HG02759 (cell line): ENCODE measurements around the gene SPATA17.
"Not testable (repeated sequence)": the region's sequence is repeated elsewhere in the genome, so short reads cannot be mapped to it uniquely, and the experiment has no call there.

Source experiments
- ATAC-seq: cut with Tn5 transposase; IDR thresholded peaks from one replicate; pipeline ENCODE4 v1.9.1; 2021; ENCODE audit warnings: mild to moderate bottlenecking, moderate library complexity; ENCODE audit not compliant: unreplicated experiment

Gene SPATA17

DNA sequence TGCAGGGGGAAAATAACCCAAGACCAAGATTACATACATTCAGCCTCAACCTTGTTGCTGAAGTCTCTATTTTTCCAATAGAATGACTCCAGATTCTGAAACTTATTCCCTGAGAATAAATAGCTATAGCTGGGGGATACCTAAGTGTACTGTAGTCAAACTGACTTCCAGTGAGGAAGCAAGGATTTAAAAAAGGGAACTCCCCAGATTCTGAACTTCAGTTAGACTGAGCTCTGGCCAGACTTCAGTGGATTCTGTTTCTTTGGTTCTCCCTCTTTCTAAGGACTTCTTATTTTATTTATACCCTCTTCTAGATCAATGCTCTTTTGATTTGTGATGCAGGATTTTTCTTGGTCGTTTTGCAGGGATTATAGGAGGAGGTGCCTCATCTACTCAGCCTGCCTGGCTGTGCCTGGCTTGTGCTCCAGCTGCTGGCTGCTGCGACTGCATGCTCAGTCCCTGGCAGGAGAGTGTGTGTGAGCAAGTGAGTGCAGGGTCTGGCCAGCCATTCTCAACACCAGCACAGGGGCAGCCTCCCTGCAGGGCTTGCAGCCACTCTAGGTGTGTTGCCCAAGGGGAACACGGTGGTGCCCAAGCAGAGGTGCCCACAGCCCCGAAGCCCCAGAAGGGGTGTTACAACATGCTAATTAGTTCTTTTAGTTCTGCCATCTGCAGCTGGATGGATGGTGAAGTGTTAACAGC is 43.0 kb downstream of the SPATA17 start:
- no peak for ATAC-seq

DNA sequence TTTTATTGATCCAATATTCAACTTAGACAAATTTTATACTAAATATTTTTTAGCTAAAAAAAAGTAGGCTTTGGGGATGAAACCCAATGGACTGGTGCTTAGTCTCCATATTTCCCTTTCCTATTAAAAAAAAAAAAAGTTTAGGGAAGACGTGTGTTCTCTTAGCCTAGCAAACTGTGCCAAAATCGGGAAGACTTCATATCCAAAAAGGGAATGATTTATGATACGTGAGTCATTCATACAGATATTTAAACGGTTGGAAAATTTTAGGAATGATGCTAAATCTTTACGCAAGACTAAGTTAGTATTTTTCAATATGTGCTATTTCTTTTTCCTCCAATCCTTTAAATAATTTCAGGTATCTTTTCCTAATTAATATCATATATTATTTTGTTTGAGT is 50.7 kb downstream of the SPATA17 start:
- no peak for ATAC-seq

DNA sequence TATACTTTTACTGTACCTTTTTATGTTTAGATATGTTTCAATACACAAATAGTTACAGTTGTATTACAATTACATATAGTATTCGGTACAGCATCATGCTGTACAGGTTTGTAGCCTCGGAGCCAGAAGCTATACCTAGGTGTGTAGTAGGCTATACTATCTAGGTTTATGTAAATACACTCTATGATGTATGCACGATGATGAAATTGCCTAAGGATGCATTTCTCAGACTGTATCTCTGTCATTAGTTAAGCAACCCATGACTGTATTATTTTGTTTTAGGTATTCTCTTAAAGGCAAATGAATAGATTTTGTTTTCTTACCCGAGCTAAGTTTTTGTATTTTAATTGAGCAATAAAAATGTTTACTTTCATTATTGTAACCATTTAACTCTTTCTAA is 56.4 kb downstream of the SPATA17 start:
- no peak for ATAC-seq

DNA sequence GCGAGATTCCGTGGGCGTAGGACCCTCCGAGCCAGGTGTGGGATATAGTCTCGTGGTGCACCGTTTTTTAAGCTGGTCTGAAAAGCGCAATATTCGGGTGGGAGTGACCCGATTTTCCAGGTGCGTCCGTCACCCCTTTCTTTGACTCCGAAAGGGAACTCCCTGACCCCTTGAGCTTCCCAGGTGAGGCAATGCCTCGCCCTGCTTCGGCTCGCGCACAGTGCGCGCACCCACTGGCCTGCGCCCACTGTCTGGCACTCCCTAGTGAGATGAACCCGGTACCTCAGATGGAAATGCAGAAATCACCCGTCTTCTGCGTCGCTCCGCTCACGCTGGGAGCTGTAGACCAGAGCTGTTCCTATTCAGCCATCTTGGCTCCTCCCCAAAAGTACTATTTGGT is 65.0 kb downstream of the SPATA17 start:
- ATAC-seq, result not testable (repeated sequence)

DNA sequence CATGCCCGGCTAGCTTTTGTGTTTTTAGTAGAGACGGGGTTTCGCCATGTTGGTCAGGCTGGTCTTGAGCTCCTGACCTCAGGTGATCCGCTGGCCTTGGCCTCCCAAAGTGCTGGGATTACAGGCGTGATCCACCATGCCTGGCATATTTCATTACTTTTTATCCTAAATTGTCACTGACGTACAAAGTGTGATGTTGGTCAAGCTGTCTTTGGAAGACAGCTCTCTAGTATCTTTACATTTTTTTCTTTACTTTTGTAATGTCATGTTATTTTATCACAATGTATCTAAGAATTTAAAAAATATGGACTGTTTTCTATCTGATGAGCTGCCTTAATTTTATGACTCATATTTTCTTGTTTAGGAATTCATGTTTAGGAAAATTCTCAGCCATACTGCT is 72.2 kb downstream of the SPATA17 start:
- no peak for ATAC-seq

DNA sequence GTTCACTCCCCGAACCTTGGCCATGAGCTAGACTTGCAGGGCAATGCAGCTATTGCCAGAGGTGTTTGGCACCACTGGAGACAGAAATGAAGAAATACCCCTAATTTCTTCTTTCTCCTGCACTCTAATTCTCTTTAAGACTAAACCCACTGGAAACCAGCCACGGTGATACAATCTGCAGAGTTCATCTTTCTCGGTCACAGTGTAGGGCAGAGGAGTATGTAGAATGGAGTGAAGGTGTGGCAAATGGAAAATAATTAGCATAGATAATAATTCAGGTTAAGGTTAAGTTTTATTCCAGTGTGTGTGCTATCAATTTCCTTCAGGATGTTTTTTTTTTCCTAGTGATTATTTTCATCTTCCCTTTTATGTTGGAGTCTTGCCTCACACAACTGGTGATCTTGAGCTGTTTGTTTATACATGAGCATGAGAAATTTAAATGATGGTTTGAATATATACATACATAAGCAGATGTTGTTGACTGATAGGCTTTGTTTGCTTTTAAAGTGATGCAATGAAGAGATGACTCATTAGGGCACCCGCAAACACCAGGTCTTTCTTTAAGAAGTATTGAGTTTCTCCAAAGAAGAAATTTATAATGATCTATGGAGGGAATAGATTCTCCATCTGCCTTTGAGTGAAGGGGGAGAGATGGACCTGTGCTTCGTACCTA is 81.9 kb downstream of the SPATA17 start:
- no peak for ATAC-seq

DNA sequence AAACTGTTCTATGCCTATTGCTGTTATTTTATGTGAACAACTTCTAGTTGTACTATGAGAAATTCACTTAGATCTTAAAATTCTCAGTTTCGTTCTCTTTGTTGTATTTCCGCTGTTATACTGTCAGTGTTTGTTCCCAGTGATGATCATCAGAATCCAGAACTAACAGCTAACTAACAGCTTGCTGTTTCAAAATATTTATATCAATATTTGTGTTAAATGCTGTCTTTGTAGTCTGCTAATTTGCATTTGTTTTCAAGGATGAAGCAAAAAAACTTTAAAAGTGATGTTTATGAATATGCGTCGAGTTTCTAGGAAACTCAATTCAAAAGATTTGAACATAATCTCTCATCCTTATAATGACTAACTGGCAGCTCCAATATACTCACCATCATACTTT is 84.5 kb downstream of the SPATA17 start:
- ATAC-seq, result no peak

DNA sequence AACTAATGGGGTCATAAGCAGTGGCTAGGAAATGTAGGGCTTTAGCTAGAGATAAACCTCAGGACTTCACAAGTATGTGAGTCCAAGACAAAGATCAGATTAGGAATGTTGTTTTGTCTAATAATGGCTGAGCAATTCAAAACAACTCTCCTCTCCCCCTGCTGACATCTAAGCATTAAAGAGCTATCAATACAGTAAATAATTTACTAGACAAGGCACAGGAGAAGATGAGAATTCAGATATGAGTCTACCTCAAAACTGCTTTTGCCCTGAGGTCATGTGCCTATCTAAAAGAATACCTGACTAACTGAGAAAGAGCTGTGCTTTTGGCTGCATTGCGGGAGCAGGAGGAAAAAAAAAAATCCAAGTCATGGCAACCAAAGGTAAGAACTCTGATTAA is 86.8 kb downstream of the SPATA17 start:
- ATAC-seq, result no peak

DNA sequence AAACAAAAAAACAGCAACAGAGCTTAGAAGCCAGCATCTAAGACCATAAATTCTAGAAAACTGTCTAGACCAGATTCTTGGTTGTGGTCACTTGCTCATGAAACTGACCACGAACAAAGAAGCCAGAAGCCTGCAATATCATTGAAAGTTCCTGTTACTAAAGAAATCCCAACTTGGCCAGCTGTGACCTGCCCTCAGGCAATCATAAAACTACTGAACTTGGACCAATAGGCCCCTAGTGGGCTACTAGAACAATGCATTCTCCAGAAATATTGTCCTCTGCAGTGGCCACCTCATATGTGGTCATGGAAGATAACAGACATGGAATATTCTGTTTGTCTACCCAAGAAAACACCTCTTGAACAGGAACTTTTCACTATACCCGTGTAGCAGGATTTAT is 87.7 kb downstream of the SPATA17 start:
- ATAC-seq, result no peak

DNA sequence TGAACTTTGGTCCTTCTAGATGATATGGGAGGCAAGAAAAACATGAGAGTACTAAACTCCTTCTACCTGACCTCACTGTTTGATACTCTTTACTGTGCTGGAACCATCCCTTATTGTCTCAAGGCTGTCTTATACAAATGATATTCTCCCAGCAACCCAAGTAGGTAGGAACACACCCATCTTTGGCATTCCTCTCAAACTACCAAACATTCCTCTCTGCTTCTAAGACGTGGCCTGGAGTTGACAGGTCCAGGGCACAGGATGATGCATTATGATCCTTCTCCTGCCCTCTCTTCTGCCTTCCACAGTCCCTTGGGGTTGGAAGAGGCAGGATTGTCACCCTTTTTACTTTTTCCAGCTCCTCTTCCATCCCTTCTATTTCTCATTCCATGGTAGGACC is 90.5 kb downstream of the SPATA17 start:
- ATAC-seq, result no peak

DNA sequence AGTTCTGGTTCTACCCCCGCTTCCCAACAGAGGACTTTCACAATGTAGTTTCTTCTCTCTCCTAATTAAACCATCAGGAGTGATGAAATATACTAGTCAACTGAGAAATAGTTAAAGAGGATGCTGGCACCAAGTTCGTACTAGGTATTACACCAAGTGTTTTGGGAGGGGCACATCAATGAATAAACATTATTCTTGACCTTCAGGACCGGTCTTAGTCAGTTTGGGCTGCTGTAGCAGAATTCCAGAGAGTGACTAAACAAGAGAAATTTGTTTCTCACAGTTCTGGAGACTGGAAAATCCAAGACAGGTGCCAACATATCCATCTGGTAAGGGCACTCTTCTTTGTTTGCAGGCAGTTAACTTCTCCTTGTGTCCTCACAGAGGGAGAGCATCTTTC is 103.8 kb downstream of the SPATA17 start:
- no peak for ATAC-seq

DNA sequence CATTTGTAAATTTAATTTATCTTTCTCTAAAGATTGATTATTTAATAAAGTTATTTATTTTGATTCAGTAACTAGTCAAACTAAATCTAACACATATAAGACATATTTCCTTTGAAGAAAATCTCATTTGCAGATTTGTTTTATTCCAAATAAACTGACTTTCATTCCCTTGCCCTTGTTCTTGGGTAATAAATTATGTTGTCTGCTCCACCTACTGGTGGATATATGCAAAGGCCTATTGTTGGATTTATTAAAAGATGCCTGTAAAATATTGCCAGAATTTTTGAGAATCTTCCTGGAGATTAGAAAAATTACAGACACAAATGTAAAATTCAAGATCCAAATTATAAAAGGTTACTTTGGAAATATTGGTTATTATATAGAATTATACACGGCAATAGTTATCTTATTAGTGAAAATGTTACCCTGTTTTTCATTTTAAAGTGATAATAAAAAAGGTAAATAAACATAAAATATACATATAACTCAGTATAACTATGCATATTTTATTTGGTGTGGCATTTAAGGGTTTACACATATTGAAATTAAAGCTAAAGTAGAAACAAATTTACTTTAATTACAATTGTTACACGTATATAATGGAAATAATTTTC is 116.1 kb downstream of the SPATA17 start:
- no peak for ATAC-seq

DNA sequence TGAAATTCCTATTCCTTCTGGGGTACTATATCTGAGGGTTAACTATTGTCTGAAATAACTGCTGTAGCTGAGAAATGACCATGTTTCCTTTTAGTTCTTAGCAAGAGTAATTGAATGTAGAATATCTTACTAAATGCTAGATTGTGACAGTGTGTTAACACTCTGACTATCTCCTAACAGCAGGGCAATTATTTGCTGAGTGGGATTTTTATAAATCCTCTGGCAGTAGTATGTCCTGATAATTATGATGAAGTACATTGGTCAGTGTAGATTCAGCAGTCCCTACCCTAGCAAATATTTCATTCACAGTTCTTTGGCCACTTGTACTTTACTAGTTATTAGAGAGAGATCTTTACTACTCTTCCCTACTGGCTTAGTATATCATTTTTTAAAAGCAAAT is 138.6 kb downstream of the SPATA17 start:
- no peak for ATAC-seq

DNA sequence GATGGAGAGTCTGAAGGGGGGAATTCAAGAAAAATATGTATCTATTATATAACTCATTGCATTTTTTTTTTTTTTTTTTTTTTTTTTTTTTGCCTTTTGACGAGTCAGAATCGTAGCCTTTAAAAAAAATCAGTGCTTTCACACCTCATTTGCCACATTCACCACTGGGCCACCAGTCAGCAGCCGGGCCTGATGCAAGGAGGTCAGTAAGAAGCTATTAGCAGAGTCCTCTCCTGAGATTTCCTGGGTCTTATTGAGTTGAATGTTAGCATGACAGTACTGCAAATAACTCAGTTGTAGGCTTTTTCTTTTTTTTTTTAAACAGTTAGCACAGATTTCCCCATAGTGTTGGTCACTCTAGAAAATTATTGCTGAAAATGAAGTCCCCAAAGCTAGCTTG is 139.8 kb downstream of the SPATA17 start:
- ATAC-seq, result no peak

DNA sequence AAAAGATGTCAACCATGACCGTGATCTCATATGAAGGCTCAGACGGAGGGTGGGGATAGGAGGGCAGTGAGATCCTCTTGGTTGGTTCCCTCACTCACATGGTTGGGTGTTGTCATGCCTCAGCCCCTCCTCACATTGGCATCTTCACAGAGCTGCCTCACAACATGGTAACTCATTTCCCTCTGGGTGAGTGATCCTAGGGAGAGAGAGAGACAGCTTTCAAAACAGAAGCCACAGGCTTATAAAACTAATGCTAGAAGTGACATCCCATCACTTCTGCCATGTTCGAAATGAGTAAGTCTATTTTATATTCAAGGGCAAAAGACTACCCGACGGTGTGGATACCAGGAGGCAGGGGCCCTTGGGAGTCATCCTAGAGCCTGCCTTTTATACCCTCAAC is 145.5 kb downstream of the SPATA17 start:
- no peak for ATAC-seq

DNA sequence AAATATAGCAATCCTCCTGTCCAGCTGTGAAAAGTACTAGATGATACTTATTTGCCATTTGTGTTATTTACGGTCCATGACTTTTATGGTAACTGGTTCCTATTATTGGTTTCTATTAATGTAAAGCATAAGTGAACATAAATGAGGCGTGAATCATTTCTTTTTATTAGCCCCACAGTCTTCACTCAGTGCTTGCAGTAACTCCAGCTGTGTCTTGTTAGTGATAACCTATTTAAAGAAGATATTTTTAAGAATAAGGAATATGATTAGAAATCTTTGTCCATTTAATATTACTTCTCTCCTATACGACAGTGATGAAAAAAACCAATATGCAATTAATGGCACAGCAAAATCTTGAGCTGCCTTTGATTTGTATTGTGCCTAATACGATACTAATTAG is 149.9 kb downstream of the SPATA17 start:
- no peak for ATAC-seq

DNA sequence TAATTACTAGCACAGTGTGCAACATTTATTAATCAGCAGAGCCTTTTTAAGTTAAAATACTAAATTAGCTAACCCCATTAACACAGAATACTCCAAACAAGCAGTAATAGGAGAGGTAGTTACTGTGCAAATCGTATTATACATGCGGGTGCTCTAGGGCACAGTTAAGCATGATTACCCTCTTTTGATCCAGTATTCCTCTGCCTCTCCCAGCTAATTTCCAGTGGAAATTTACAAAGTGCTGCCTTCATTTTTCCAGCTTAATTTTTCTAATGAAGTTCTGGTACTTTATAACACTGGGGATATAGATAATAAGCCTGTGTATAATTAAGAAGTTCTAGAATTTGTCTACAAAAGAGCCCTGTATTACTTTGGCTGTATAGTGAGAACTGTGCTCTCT is 159.9 kb downstream of the SPATA17 start:
- no peak for ATAC-seq

DNA sequence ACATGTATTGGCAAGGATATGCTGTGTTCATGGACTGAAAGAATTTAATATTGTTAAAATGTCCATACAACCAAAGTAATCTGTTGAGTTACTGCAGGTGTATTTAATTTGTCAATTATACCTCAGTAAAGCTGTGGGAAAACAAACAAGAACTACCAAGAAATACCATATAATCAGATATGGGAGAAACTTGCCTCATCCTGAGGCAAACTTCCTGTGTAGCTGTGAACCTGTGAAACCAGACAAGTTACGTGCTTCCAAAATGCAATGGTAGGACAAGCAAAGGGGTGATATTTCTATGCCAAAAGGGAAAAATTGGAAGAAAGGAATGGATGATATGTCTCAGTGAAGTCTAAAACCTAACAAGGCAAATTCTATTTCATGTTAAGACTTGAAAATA is 174.6 kb downstream of the SPATA17 start:
- no peak for ATAC-seq

DNA sequence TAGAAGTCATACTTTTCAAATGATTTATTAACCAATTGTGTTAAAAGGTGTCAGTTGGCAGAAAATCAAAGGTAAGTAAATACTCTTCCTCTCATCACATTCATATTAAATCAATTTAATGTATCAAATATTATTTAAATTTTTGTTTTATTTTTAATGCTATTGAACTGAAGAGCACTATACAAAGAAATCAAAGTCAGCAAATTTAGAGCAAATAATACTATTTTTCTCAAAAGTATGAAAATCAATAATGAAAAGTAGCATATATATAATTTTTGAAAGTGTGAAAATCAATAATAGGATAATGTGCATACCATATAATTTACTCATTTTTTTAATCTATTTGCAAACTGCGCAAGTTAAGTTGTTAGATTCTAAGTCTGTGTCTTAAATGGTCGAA is 181.0 kb downstream of the SPATA17 start:
- ATAC-seq, result no peak

DNA sequence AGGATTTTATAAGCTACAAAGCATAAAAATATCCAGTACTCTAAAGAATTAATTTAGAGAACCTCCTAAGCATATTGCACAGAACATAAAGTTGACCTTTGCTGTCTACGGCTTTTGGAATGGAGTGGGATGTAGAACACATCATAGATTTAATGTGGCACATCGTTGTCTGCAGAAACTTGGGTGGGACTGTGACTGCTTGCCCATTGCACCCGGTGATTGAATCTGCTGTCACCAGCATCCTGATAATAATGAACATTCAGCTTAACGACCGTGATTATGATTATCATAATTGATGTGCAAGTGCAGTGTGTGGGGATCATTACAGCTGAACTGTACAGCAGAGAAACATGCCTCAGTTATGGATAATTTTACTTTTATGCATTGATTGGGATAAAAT is 181.9 kb downstream of the SPATA17 start:
- ATAC-seq, result no peak

DNA sequence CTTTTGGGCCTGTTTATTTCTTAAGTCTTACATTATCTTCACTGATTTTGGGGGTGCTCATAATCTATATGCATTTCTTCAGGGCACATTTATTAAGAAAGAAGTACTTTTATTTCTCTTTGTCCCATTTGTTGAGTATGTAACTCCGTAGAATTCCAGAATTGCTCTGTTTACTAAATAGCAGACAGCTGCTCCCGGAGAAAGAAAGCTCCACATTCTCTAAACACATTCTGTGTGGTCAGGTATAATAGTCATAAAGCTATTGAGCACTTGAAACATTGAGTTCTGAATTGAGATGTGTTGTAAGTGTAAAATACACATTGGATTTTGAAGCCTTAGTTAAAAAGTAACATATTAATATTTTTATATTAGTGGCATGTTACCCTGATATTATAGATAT is 206.5 kb downstream of the SPATA17 start:
- ATAC-seq, result no peak

DNA sequence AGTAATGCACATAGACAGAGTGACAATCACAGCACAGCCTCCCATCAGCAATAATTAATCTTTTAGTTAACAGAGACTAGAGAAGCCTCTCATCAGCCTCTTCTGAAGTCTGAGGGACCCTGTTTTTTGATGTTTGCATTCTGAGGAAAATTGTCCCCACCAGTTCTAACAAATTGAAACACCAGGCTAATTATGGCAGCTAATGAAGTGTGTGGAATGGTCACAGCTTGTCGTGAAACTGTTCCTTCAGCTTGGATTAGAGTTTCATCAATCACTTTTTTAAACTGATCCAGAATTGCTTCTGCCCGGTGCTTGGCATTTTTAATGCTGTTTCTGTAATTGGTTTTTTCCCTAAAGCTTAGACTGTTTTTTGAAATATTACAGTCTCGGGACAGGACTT is 208.0 kb downstream of the SPATA17 start:
- ATAC-seq, result no peak
